ENCODE data around the gene PAFAH2. TPM values are rescaled to one million over a fixed set of nuclear protein-coding genes. Genes with fewer than 3 reads are reported as not detected.

The PAFAH2 gene
- total RNA-seq, 1 donor from 2014 or later: 11.2 TPM

- intact Hi-C loops (cut with micrococcal nuclease): no loop called here
Observed at GRCh38 chr1:26014179-26014578, 16.3 kb upstream of the PAFAH2 start.

- intact Hi-C loops (cut with micrococcal nuclease): no loop called here
Observed at GRCh38 chr1:26012864-26013263, 15.0 kb upstream of the PAFAH2 start.

GRCh38 chr1:26010825-26011224 is 13.0 kb upstream of the PAFAH2 start:
- intact Hi-C loops (cut with micrococcal nuclease): no loop called here

- intact Hi-C loops (cut with micrococcal nuclease): no loop called here
Observed at GRCh38 chr1:26009796-26010447, 12.1 kb upstream of the PAFAH2 start.

GRCh38 chr1:26006710-26007109 is 8.8 kb upstream of the PAFAH2 start:
- intact Hi-C loops (cut with micrococcal nuclease): no loop called here

- intact Hi-C loops (cut with micrococcal nuclease): no loop called here
Observed at GRCh38 chr1:26005434-26006105, 7.7 kb upstream of the PAFAH2 start.

GRCh38 chr1:26003756-26004155 is 5.9 kb upstream of the PAFAH2 start:
- intact Hi-C loops (cut with micrococcal nuclease): no loop called here

- intact Hi-C loops (cut with micrococcal nuclease): no loop called here
Observed at GRCh38 chr1:26003262-26003661, 5.4 kb upstream of the PAFAH2 start.

- intact Hi-C loops (cut with micrococcal nuclease): loop anchor here (10.0 kb wide), 1 partner anchor 564 kb away; the partner anchor contains the start of gene MACO1
Observed at GRCh38 chr1:25999041-25999800, 1.4 kb upstream of the PAFAH2 start.

- intact Hi-C loops (cut with micrococcal nuclease): loop anchor here (1.0 to 10.0 kb wide), 2 partner anchors 8 to 562 kb away; partner anchors contain the start of gene MACO1
Observed at GRCh38 chr1:25996966-25997827, 666 bp downstream of the PAFAH2 start.

GRCh38 chr1:25994402-25995150 is 3.3 kb downstream of the PAFAH2 start:
- intact Hi-C loops (cut with micrococcal nuclease): loop anchor here (10.0 kb wide), 1 partner anchor 560 kb away; the partner anchor contains the start of gene MACO1

GRCh38 chr1:25993197-25993951 is 4.5 kb downstream of the PAFAH2 start:
- intact Hi-C loops (cut with micrococcal nuclease): loop anchor here (10.0 kb wide), 1 partner anchor 559 kb away; the partner anchor contains the start of gene MACO1

GRCh38 chr1:25992689-25993171 is 5.1 kb downstream of the PAFAH2 start:
- intact Hi-C loops (cut with micrococcal nuclease): loop anchor here (10.0 kb wide), 1 partner anchor 558 kb away; the partner anchor contains the start of gene MACO1

GRCh38 chr1:25991937-25992688 is 5.8 kb downstream of the PAFAH2 start:
- intact Hi-C loops (cut with micrococcal nuclease): loop anchor here (10.0 kb wide), 1 partner anchor 557 kb away; the partner anchor contains the start of gene MACO1

GRCh38 chr1:25990702-25991395 is 7.0 kb downstream of the PAFAH2 start:
- intact Hi-C loops (cut with micrococcal nuclease): loop anchor here (10.0 kb wide), 1 partner anchor 556 kb away; the partner anchor contains the start of gene MACO1

GRCh38 chr1:25990251-25990650 is 7.6 kb downstream of the PAFAH2 start:
- intact Hi-C loops (cut with micrococcal nuclease): loop anchor here (10.0 kb wide), 1 partner anchor 555 kb away; the partner anchor contains the start of gene MACO1

- intact Hi-C loops (cut with micrococcal nuclease): loop anchor here (1.0 to 10.0 kb wide), 2 partner anchors 8 to 555 kb away; partner anchors contain the start of gene MACO1
Observed at GRCh38 chr1:25989440-25990234, 8.2 kb downstream of the PAFAH2 start.
